UCSD-AML1 (cell line): ENCODE data around the gene S100A3.

ENCODE experiments used
- DNase-seq: peaks from one replicate; lab custom pipeline; 2025; ENCODE audit not compliant: unreplicated experiment; lab: John Stamatoyannopoulos, UW

The S100A3 gene

GRCh38 chr1:153513666-153514065 is 35.4 kb downstream of the S100A3 start:
- DNase-seq = no peak

- DNase-seq = peak; percentile 37
Observed at GRCh38 chr1:153513023-153513422, 36.0 kb downstream of the S100A3 start.

GRCh38 chr1:153510984-153511410 is 38.1 kb downstream of the S100A3 start:
- DNase-seq = peak; percentile 70

DNA sequence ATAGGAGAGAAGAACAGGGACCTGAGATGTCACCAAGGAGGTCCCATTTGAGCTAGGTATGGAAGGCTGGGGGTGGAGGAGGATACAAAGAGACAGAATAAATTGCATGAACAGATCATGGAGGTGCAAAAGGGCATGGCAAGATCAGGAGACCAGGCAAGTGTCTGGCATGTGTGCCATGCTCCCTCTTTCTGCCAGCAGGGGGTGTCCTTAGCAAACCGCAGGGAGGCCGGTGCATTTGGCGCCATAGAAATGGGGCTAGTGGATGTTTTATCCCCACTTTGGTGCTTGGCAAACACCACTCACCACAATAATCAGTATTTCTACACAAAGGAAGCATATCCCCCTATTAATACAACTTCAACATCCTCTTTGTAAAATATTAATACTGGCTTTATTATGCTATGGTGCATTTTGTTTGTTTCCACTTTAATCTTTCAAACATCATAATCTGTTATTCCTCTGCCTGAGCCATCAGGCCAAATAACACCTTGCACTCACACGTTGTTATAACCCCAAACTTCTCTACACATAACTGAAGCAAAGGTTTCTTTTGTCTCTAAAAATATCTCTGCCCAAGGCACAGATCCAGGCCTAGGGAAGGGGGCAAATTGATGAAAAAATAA is 39.2 kb downstream of the S100A3 start:
- DNase-seq = peak; percentile 51

- DNase-seq = no peak
Observed at GRCh38 chr1:153509036-153509435, 40.0 kb downstream of the S100A3 start.

- no peak for DNase-seq
Observed at GRCh38 chr1:153507926-153508583, 41.0 kb downstream of the S100A3 start.

- DNase-seq = no peak
Observed at GRCh38 chr1:153506831-153507413, 42.1 kb downstream of the S100A3 start.

DNA sequence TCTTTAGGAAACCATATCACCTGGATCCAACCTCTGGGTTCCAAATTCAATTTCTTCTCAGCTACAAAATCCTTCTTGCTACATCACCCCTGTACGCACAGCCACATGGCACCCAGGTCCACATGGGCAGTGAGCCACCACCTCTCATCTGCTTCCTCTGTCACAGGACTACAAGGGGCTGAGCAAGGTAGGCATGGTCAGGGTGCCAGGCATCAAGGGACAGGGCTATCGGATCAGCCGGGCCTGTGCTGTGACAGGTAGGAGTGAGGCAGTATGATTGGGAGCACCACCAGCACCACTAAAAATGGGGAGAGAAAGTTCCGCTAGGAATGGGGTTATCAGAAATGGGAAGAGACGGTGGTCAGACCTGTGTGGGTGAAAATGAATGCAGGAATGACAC is 42.7 kb downstream of the S100A3 start:
- no peak for DNase-seq

DNA sequence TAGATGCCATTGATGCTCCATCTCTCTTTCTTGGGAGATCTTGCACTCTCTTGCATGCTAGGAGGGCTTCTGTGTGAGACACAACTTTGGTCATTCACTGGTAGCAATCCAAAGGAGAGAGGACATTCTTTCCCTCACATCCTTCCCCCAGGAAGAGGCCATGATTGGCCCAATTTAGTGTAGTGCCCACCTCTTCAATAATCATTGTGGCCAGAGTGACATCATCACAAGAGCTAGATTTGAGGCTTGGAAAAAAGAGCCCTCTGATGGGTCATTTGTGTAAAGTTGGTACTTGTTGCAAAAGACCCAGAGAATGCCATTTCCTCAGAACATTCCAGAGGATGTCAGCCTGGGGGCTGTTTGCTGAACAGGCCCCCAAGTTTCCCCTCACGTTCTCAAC is 43.5 kb downstream of the S100A3 start:
- DNase-seq = no peak

GRCh38 chr1:153503766-153504165 is 45.3 kb downstream of the S100A3 start:
- no peak for DNase-seq

- no peak for DNase-seq
Observed at GRCh38 chr1:153498746-153499145, 50.3 kb downstream of the S100A3 start.
